GM23338 (cell line): ENCODE measurements around the gene CCDC137. TPM values are rescaled to one million over a fixed set of nuclear protein-coding genes. Genes with fewer than 3 reads are reported as not detected.

Experiments used
- ATAC-seq: fragments of 200-7000 bp; cut with Tn5 transposase; 3 replicates; pipeline ENCODE4 v1.9.1; 2020
- DNase-seq: peaks from one replicate; pipeline ENCODE4 v3.0.0-alpha.2; 2015; ENCODE audit warnings: low spot score
- H2AFZ ChIP-seq: fragments of 200-600 bp; sonication (generic); 2 replicates; pipeline ENCODE4 v1.8.0; 2016; ENCODE audit warnings: antibody characterized with exemption, mild to moderate bottlenecking, moderate library complexity
- H3F3A ChIP-seq: fragments of 200-600 bp; sonication (generic); replicated peaks from 2 replicates; pipeline ENCODE4 v1.8.0; 2017; ENCODE audit warnings: antibody characterized with exemption, mixed run types, low read depth
- H3K27ac ChIP-seq: fragments of 200-600 bp; sonication (generic); 2 replicates; pipeline ENCODE4 v1.6.1; 2016; ENCODE audit warnings: low read depth
- H3K27me3 ChIP-seq: fragments of 200-600 bp; sonication (generic); 2 replicates; pipeline ENCODE4 v1.8.0; 2016; ENCODE audit warnings: mild to moderate bottlenecking, mixed run types, moderate library complexity; ENCODE audit not compliant: insufficient read depth
- H3K36me3 ChIP-seq: fragments of 200-600 bp; sonication (generic); 2 replicates; pipeline ENCODE4 v1.8.0; 2016; ENCODE audit warnings: mild to moderate bottlenecking; ENCODE audit not compliant: insufficient read depth
- H3K4me1 ChIP-seq: fragments of 200-600 bp; sonication (generic); 2 replicates; pipeline ENCODE4 v1.8.0; 2016; ENCODE audit warnings: mild to moderate bottlenecking, moderate library complexity; ENCODE audit not compliant: insufficient read depth
- H3K4me2 ChIP-seq: fragments of 200-600 bp; sonication (generic); 2 replicates; pipeline ENCODE4 v1.7.1; 2017; ENCODE audit warnings: mixed run types
- H3K4me3 ChIP-seq: fragments of 200-600 bp; sonication (generic); 2 replicates; pipeline ENCODE4 v1.6.1; 2016; ENCODE audit warnings: mixed run types
- H3K79me2 ChIP-seq: fragments of 200-600 bp; sonication (generic); replicated peaks from 2 replicates; pipeline ENCODE4 v1.8.0; 2017; ENCODE audit warnings: mild to moderate bottlenecking; ENCODE audit not compliant: insufficient read depth
- H3K9me2 ChIP-seq: fragments of 200-600 bp; sonication (generic); 2 replicates; pipeline ENCODE4 v1.8.0; 2017; ENCODE audit not compliant: insufficient read depth
- H4K20me1 ChIP-seq: fragments of 200-600 bp; sonication (generic); replicated peaks from 2 replicates; pipeline ENCODE4 v1.8.0; 2017; ENCODE audit warnings: mild to moderate bottlenecking; ENCODE audit not compliant: insufficient read depth
- H3K27ac Mint-ChIP-seq: 2 replicates; pipeline ENCODE4 v1.8.0; 2020; ENCODE audit warnings: inconsistent platforms, mild to moderate bottlenecking, moderate library complexity, mixed read lengths
- H3K27me3 Mint-ChIP-seq: 3 replicates; pipeline ENCODE4 v1.8.0; 2022; ENCODE audit warnings: low read depth, mild to moderate bottlenecking, moderate library complexity, mixed read lengths, inconsistent platforms; ENCODE audit not compliant: insufficient read depth, poor library complexity
- H3K36me3 Mint-ChIP-seq: 3 replicates; pipeline ENCODE4 v1.8.0; 2021; ENCODE audit warnings: low read depth, mild to moderate bottlenecking, inconsistent platforms, moderate library complexity, mixed read lengths
- H3K4me1 Mint-ChIP-seq: 3 replicates; pipeline ENCODE4 v1.8.0; 2020; ENCODE audit warnings: mild to moderate bottlenecking, inconsistent platforms, mixed read lengths
- H3K4me3 Mint-ChIP-seq: 3 replicates; pipeline ENCODE4 v1.8.0; 2021; ENCODE audit warnings: moderate library complexity, mild to moderate bottlenecking, inconsistent platforms, mixed read lengths
- H3K9me3 Mint-ChIP-seq: 3 replicates; pipeline ENCODE4 v1.8.0; 2020; ENCODE audit warnings: moderate library complexity, mild to moderate bottlenecking, inconsistent platforms, mixed read lengths
- EZH2phosphoT487 ChIP-seq: fragments of 200-600 bp; sonication (generic); IDR thresholded peaks from one replicate; pipeline ENCODE4 v1.8.1; 2018; ENCODE audit warnings: antibody characterized with exemption; ENCODE audit not compliant: unreplicated experiment
- JUNB ChIP-seq: IDR thresholded peaks from one replicate; pipeline ENCODE4 v1.6.1; 2016; ENCODE audit warnings: antibody characterized with exemption; ENCODE audit not compliant: unreplicated experiment
- NANOG ChIP-seq: IDR thresholded peaks from 2 replicates; pipeline ENCODE4 v1.6.1; 2016; ENCODE audit warnings: antibody characterized with exemption, borderline replicate concordance
- POLR2AphosphoS5 ChIP-seq: IDR thresholded peaks from 2 replicates; pipeline ENCODE4 v1.6.1; 2016; ENCODE audit warnings: antibody characterized with exemption, low read depth
- polyA plus RNA-seq: library from polyadenylated mRNA; unstranded; fragments of >200 nt; fragmentation: Nextera tagmentation; extraction: Ambion mirVana; gene quantifications from 2 replicates; pipeline ENCODE4 v1.2.1, GENCODE V29; 2016
- total RNA-seq: library from RNA; depleted of rRNA; stranded (reverse); fragments of >200 nt; shearing (Covaris generic); gene quantifications from 2 replicates; pipeline ENCODE4 v1.2.3, GENCODE V29; 2014
- TF ChIP-seq, protein P1 (sequence below): IDR thresholded peaks from one replicate; pipeline ENCODE4 v1.6.1; 2018; ENCODE audit warnings: antibody characterized with exemption; ENCODE audit not compliant: unreplicated experiment
- TF ChIP-seq, protein P2 (sequence below), 2 experiments: fragments of 200-600 bp in 1 of 2; sonication (generic) in 1 of 2; conservative IDR thresholded peaks; 2 replicates each; pipeline versions ENCODE4 v1.5.1 to v1.6.1; 2016 to 2017; ENCODE audit warnings: antibody characterized with exemption in 2 of 2, low read depth in 2 of 2, mild to moderate bottlenecking in 2 of 2, moderate library complexity in 1 of 2
- TF ChIP-seq, protein P3 (sequence below): fragments of 250-450 bp; sonication (Bioruptor Pico); IDR thresholded peaks from 2 replicates; pipeline ENCODE4 v1.5.0; 2020; ENCODE audit warnings: mild to moderate bottlenecking, moderate library complexity
- TF ChIP-seq, protein P4 (sequence below): IDR thresholded peaks from 2 replicates; pipeline ENCODE4 v1.6.1; 2016; ENCODE audit warnings: antibody characterized with exemption

CCDC137 gene
- total and polyA plus RNA-seq, 2 experiments from 2014 or later, result 26.1 to 73.4 TPM

DNA sequence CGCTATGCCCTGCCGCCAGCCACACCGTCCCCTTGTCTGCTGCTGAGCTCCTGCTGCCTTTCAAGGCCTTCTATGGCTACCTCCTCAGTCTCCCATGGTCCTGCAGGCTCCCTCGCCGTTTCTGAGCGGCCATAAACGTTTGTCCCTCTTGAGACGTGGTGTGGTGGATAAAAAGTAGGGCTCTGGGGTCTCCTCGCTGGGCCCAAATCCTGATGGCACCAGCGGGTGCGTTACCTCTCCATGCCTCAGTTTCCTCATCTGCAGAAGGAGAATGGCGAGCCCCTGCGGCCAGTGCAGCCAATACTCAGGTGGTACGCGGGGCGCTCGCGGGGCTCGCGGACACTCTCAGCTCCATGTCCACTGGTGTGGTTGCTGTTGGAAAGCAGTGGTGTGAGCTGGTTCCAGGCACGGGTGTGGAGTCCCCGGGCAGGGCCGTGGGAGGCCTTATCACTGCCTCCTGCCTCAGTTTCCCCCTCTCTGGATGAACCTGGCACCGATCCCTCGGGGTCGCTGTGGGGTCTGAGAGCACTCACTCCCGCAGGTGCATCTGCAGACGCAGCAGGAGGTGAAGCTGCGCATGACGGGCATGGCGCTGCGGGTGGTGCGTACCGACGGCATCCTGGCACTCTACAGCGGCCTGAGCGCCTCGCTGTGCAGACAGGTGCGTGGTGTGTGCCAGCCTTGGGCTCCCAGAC lies 48.0 kb downstream of the CCDC137 start:
- peaks cover 22% of the 10 kb centered on the region for H3K4me1 Mint-ChIP-seq
- Histone ChIP-seq H3F3A (peaks cover 13% of the 10 kb centered on the region), H2AFZ (no peak overlapping the region), H3K4me1 (peaks cover 24% of the 10 kb centered on the region; the same call in 1 of the 2 replicates), H3K4me3 (no peak overlapping the region), H3K79me2 (peaks cover 13% of the 10 kb centered on the region), H4K20me1 (no peaks in the 10 kb centered on the region), H3K27me3 (no peaks in the 10 kb centered on the region), H3K4me2 (no peak overlapping the region), H3K36me3 (no peaks in the 10 kb centered on the region), H3K27ac (no peak overlapping the region), H3K9me2 (no peaks in the 10 kb centered on the region)
- TF ChIP-seq, protein P1, sequence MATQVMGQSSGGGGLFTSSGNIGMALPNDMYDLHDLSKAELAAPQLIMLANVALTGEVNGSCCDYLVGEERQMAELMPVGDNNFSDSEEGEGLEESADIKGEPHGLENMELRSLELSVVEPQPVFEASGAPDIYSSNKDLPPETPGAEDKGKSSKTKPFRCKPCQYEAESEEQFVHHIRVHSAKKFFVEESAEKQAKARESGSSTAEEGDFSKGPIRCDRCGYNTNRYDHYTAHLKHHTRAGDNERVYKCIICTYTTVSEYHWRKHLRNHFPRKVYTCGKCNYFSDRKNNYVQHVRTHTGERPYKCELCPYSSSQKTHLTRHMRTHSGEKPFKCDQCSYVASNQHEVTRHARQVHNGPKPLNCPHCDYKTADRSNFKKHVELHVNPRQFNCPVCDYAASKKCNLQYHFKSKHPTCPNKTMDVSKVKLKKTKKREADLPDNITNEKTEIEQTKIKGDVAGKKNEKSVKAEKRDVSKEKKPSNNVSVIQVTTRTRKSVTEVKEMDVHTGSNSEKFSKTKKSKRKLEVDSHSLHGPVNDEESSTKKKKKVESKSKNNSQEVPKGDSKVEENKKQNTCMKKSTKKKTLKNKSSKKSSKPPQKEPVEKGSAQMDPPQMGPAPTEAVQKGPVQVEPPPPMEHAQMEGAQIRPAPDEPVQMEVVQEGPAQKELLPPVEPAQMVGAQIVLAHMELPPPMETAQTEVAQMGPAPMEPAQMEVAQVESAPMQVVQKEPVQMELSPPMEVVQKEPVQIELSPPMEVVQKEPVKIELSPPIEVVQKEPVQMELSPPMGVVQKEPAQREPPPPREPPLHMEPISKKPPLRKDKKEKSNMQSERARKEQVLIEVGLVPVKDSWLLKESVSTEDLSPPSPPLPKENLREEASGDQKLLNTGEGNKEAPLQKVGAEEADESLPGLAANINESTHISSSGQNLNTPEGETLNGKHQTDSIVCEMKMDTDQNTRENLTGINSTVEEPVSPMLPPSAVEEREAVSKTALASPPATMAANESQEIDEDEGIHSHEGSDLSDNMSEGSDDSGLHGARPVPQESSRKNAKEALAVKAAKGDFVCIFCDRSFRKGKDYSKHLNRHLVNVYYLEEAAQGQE, result no peak
- TF ChIP-seq, protein P2, sequence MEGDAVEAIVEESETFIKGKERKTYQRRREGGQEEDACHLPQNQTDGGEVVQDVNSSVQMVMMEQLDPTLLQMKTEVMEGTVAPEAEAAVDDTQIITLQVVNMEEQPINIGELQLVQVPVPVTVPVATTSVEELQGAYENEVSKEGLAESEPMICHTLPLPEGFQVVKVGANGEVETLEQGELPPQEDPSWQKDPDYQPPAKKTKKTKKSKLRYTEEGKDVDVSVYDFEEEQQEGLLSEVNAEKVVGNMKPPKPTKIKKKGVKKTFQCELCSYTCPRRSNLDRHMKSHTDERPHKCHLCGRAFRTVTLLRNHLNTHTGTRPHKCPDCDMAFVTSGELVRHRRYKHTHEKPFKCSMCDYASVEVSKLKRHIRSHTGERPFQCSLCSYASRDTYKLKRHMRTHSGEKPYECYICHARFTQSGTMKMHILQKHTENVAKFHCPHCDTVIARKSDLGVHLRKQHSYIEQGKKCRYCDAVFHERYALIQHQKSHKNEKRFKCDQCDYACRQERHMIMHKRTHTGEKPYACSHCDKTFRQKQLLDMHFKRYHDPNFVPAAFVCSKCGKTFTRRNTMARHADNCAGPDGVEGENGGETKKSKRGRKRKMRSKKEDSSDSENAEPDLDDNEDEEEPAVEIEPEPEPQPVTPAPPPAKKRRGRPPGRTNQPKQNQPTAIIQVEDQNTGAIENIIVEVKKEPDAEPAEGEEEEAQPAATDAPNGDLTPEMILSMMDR (conservative IDR thresholded peaks at IDR 0.05; ENCODE audit: low read depth in 2 of 2), result no peak
- TF ChIP-seq, protein P3, sequence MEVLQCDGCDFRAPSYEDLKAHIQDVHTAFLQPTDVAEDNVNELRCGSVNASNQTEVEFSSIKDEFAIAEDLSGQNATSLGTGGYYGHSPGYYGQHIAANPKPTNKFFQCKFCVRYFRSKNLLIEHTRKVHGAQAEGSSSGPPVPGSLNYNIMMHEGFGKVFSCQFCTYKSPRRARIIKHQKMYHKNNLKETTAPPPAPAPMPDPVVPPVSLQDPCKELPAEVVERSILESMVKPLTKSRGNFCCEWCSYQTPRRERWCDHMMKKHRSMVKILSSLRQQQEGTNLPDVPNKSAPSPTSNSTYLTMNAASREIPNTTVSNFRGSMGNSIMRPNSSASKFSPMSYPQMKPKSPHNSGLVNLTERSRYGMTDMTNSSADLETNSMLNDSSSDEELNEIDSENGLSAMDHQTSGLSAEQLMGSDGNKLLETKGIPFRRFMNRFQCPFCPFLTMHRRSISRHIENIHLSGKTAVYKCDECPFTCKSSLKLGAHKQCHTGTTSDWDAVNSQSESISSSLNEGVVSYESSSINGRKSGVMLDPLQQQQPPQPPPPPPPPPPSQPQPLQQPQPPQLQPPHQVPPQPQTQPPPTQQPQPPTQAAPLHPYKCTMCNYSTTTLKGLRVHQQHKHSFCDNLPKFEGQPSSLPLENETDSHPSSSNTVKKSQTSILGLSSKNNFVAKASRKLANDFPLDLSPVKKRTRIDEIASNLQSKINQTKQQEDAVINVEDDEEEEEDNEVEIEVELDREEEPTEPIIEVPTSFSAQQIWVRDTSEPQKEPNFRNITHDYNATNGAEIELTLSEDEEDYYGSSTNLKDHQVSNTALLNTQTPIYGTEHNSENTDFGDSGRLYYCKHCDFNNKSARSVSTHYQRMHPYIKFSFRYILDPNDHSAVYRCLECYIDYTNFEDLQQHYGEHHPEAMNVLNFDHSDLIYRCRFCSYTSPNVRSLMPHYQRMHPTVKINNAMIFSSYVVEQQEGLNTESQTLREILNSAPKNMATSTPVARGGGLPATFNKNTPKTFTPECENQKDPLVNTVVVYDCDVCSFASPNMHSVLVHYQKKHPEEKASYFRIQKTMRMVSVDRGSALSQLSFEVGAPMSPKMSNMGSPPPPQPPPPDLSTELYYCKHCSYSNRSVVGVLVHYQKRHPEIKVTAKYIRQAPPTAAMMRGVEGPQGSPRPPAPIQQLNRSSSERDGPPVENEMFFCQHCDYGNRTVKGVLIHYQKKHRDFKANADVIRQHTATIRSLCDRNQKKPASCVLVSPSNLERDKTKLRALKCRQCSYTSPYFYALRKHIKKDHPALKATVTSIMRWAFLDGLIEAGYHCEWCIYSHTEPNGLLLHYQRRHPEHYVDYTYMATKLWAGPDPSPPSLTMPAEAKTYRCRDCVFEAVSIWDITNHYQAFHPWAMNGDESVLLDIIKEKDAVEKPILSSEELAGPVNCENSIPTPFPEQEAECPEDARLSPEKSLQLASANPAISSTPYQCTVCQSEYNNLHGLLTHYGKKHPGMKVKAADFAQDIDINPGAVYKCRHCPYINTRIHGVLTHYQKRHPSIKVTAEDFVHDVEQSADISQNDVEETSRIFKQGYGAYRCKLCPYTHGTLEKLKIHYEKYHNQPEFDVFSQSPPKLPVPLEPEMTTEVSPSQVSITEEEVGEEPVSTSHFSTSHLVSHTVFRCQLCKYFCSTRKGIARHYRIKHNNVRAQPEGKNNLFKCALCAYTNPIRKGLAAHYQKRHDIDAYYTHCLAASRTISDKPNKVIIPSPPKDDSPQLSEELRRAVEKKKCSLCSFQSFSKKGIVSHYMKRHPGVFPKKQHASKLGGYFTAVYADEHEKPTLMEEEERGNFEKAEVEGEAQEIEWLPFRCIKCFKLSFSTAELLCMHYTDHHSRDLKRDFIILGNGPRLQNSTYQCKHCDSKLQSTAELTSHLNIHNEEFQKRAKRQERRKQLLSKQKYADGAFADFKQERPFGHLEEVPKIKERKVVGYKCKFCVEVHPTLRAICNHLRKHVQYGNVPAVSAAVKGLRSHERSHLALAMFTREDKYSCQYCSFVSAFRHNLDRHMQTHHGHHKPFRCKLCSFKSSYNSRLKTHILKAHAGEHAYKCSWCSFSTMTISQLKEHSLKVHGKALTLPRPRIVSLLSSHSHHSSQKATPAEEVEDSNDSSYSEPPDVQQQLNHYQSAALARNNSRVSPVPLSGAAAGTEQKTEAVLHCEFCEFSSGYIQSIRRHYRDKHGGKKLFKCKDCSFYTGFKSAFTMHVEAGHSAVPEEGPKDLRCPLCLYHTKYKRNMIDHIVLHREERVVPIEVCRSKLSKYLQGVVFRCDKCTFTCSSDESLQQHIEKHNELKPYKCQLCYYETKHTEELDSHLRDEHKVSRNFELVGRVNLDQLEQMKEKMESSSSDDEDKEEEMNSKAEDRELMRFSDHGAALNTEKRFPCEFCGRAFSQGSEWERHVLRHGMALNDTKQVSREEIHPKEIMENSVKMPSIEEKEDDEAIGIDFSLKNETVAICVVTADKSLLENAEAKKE (CRISPR knock-in tag), result no peak
- TF ChIP-seq JUNB, result no peak
- TF ChIP-seq, protein P4, sequence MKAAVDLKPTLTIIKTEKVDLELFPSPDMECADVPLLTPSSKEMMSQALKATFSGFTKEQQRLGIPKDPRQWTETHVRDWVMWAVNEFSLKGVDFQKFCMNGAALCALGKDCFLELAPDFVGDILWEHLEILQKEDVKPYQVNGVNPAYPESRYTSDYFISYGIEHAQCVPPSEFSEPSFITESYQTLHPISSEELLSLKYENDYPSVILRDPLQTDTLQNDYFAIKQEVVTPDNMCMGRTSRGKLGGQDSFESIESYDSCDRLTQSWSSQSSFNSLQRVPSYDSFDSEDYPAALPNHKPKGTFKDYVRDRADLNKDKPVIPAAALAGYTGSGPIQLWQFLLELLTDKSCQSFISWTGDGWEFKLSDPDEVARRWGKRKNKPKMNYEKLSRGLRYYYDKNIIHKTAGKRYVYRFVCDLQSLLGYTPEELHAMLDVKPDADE, result no peak
- TF ChIP-seq NANOG, result no peak
- no peak for TF ChIP-seq POLR2AphosphoS5
- TF ChIP-seq EZH2phosphoT487, result no peak
- H3K27ac Mint-ChIP-seq, result no peak overlapping the region
- H3K9me3 Mint-ChIP-seq, result no peaks in the 10 kb centered on the region
- H3K27me3 Mint-ChIP-seq, result peaks cover 16% of the 10 kb centered on the region
- peaks cover 8% of the 10 kb centered on the region for H3K36me3 Mint-ChIP-seq
- ATAC-seq, result no peak
- H3K4me3 Mint-ChIP-seq, result no peak overlapping the region
- no peak for DNase-seq
